Astrocyte (in vitro differentiated cells and primary cell): ENCODE results near the gene VAV1. TPM values are rescaled to one million over a fixed set of nuclear protein-coding genes. Genes with fewer than 3 reads are reported as not detected.

Experiments used
- DNase-seq: peaks from one replicate; pipeline ENCODE4 v3.0.0-alpha.2; 2010; ENCODE audit warnings: low read depth
- FAIRE-seq: peaks from 2 replicates; lab custom pipeline; 2011; peaks lifted over from hg19 to GRCh38; lab: Jason Lieb, UNC
- H2AFZ ChIP-seq: 2 replicates; pipeline ENCODE4 v1.6.0; 2012; ENCODE audit warnings: low read depth, low read length, inconsistent platforms
- H3K27ac ChIP-seq: 2 replicates; pipeline ENCODE4 v1.5.1; 2011; ENCODE audit warnings: low read depth, low read length, inconsistent platforms
- H3K27me3 ChIP-seq: 2 replicates; pipeline ENCODE4 v1.6.0; 2011; ENCODE audit warnings: low read length, inconsistent platforms; ENCODE audit not compliant: insufficient read depth
- H3K36me3 ChIP-seq: 2 replicates; pipeline ENCODE4 v1.5.1; 2011; ENCODE audit warnings: low read length, inconsistent platforms; ENCODE audit not compliant: insufficient read depth
- H3K4me1 ChIP-seq: 2 replicates; pipeline ENCODE4 v1.5.1; 2011; ENCODE audit warnings: low read length, inconsistent platforms; ENCODE audit not compliant: insufficient read depth
- H3K4me2 ChIP-seq: 2 replicates; pipeline ENCODE4 v1.6.0; 2012; ENCODE audit warnings: low read length, inconsistent platforms
- H3K4me3 ChIP-seq: 2 replicates; pipeline ENCODE4 v1.5.1; 2011; ENCODE audit warnings: low read depth, mild to moderate bottlenecking, low read length, inconsistent platforms; ENCODE audit not compliant: insufficient read depth
- H3K79me2 ChIP-seq: 2 replicates; pipeline ENCODE4 v1.6.0; 2012; ENCODE audit warnings: mild to moderate bottlenecking, low read length, inconsistent platforms; ENCODE audit not compliant: insufficient read depth
- H3K9ac ChIP-seq: 2 replicates; pipeline ENCODE4 v1.6.0; 2012; ENCODE audit warnings: mild to moderate bottlenecking, low read length, inconsistent platforms
- H3K9me3 ChIP-seq: 2 replicates; pipeline ENCODE4 v1.5.1; 2012; ENCODE audit warnings: low read depth, mild to moderate bottlenecking, low read length, inconsistent platforms; ENCODE audit not compliant: insufficient read depth
- H4K20me1 ChIP-seq: 2 replicates; pipeline ENCODE4 v1.6.0; 2012; ENCODE audit warnings: low read length, inconsistent platforms; ENCODE audit not compliant: insufficient read depth
- H3K27ac Mint-ChIP-seq: one replicate; pipeline ENCODE4 v1.8.0; 2021; ENCODE audit warnings: mild to moderate bottlenecking, mixed read lengths; ENCODE audit not compliant: unreplicated experiment
- H3K27me3 Mint-ChIP-seq: one replicate; pipeline ENCODE4 v1.8.0; 2021; ENCODE audit warnings: low read depth, mixed read lengths; ENCODE audit not compliant: unreplicated experiment
- H3K36me3 Mint-ChIP-seq: one replicate; pipeline ENCODE4 v1.8.0; 2021; ENCODE audit warnings: low read depth, mixed read lengths; ENCODE audit not compliant: unreplicated experiment
- H3K4me1 Mint-ChIP-seq: one replicate; pipeline ENCODE4 v1.8.0; 2021; ENCODE audit warnings: low read depth, mixed read lengths; ENCODE audit not compliant: unreplicated experiment
- H3K4me3 Mint-ChIP-seq: one replicate; pipeline ENCODE4 v1.8.0; 2021; ENCODE audit warnings: mild to moderate bottlenecking, moderate library complexity, mixed read lengths; ENCODE audit not compliant: unreplicated experiment
- H3K9me3 Mint-ChIP-seq: one replicate; pipeline ENCODE4 v1.8.0; 2021; ENCODE audit warnings: mild to moderate bottlenecking, mixed read lengths; ENCODE audit not compliant: unreplicated experiment
- CTCF ChIP-seq: IDR thresholded peaks from 2 replicates; pipeline ENCODE4 v1.5.1; 2011; ENCODE audit warnings: low read depth, mild to moderate bottlenecking, inconsistent platforms, low read length, moderate library complexity; ENCODE audit not compliant: insufficient read depth
- EZH2 ChIP-seq: IDR thresholded peaks from 2 replicates; pipeline ENCODE4 v1.6.1; 2012; ENCODE audit warnings: mild to moderate bottlenecking, low read length, inconsistent platforms; ENCODE audit not compliant: insufficient read depth
- total RNA-seq: library from RNA; stranded (reverse); gene quantifications from 2 replicates; pipeline ENCODE4 v1.2.1, GENCODE V29; 2021

Gene VAV1
- total RNA-seq, 1 donor from 2014 or later, result not detected

- H3K9me3 Mint-ChIP-seq, result peaks cover 13% of the 10 kb centered on the region
- no peak overlapping the region for H3K4me3 Mint-ChIP-seq
- Histone ChIP-seq H3K27ac (no peak overlapping the region), H3K9me3 (no peaks in the 10 kb centered on the region), H3K4me3 (no peak overlapping the region), H3K36me3 (no peaks in the 10 kb centered on the region), H4K20me1 (no peaks in the 10 kb centered on the region), H3K79me2 (no peaks in the 10 kb centered on the region), H3K9ac (no peak overlapping the region), H3K4me2 (no peak overlapping the region), H2AFZ (no peak overlapping the region), H3K4me1 (no peaks in the 10 kb centered on the region), H3K27me3 (no peaks in the 10 kb centered on the region)
- H3K27me3 Mint-ChIP-seq, result no peaks in the 10 kb centered on the region
- no peaks in the 10 kb centered on the region for H3K4me1 Mint-ChIP-seq
- H3K27ac Mint-ChIP-seq, result no peak overlapping the region
- no peak for FAIRE-seq
- DNase-seq, result no peak
- TF ChIP-seq CTCF (no peak), EZH2 (no peak)
- H3K36me3 Mint-ChIP-seq, result no peaks in the 10 kb centered on the region
These were observed 21.5 kb downstream of the VAV1 start for GRCh38 chr19:6793973-6794372.

GRCh38 chr19:6794686-6795431, 22.4 kb downstream of the VAV1 start:
- Mint-ChIP-seq H3K27ac (no peak overlapping the region), H3K36me3 (no peaks in the 10 kb centered on the region), H3K9me3 (peaks cover 16% of the 10 kb centered on the region), H3K4me1 (no peaks in the 10 kb centered on the region), H3K4me3 (no peak overlapping the region), H3K27me3 (no peaks in the 10 kb centered on the region)
- no peaks in the 10 kb centered on the region for H3K36me3 ChIP-seq
- H3K9me3 ChIP-seq, result no peaks in the 10 kb centered on the region
- H3K4me2 ChIP-seq, result no peak overlapping the region
- DNase-seq, result no peak
- H4K20me1 ChIP-seq, result no peaks in the 10 kb centered on the region
- no peak overlapping the region for H3K4me3 ChIP-seq
- H3K79me2 ChIP-seq, result no peaks in the 10 kb centered on the region
- no peak for TF ChIP-seq CTCF
- TF ChIP-seq EZH2, result no peak
- no peaks in the 10 kb centered on the region for H3K27me3 ChIP-seq
- FAIRE-seq, result no peak
- H2AFZ ChIP-seq, result no peak overlapping the region
- no peaks in the 10 kb centered on the region for H3K4me1 ChIP-seq
- H3K9ac ChIP-seq, result no peak overlapping the region
- H3K27ac ChIP-seq, result no peak overlapping the region

- H3K27ac Mint-ChIP-seq, result no peak overlapping the region
- no peak for TF ChIP-seq EZH2
- no peak for TF ChIP-seq CTCF
- Histone ChIP-seq H3K36me3 (no peaks in the 10 kb centered on the region), H3K27ac (no peak overlapping the region), H3K4me2 (no peak overlapping the region), H3K27me3 (no peaks in the 10 kb centered on the region), H3K9me3 (no peaks in the 10 kb centered on the region), H4K20me1 (no peaks in the 10 kb centered on the region), H3K79me2 (no peaks in the 10 kb centered on the region), H3K4me1 (peaks cover under 1% of the 10 kb centered on the region), H3K9ac (no peak overlapping the region), H2AFZ (no peak overlapping the region), H3K4me3 (no peak overlapping the region)
- no peaks in the 10 kb centered on the region for H3K4me1 Mint-ChIP-seq
- FAIRE-seq (no peak), DNase-seq (no peak)
- peaks cover 19% of the 10 kb centered on the region for H3K9me3 Mint-ChIP-seq
- no peaks in the 10 kb centered on the region for H3K36me3 Mint-ChIP-seq
- no peak overlapping the region for H3K4me3 Mint-ChIP-seq
- H3K27me3 Mint-ChIP-seq, result no peaks in the 10 kb centered on the region
These were observed 23.8 kb downstream of the VAV1 start for GRCh38 chr19:6796278-6796677.
